ENCODE results near the gene GRIK1. TPM values are rescaled to one million over a fixed set of nuclear protein-coding genes. Genes with fewer than 3 reads are reported as not detected.

The GRIK1 gene
- total RNA-seq, 1 donor, result not detected

DNA sequence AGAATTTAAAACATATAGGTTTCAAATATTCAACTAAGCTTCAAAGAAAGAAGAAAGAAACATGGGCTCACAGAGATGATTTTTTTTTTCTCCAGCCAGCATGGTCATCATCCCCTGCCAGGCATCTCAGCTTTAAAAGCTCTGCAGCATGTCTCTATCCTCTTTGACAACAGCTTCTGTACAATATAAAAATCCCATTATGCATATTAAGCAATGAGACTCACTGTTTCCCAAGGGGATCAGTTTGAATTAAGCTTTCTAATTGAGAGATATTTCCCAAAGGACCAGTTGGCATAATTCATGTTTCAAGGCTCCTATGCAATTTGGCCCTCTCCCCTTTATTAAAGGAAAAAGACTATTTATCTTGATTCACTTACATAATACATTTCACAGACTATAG lies 220.3 kb downstream of the GRIK1 start:
- no peak overlapping the region for H2AFZ ChIP-seq (ENCODE audit: low read length)
- H3K4me2 ChIP-seq (ENCODE audit: insufficient read depth, low read length), result no peak overlapping the region
- H3K4me1 ChIP-seq (ENCODE audit: insufficient read depth, low read length), result no peaks in the 10 kb centered on the region
- DNase-seq (ENCODE audit: insufficient read length, low spot score, missing footprints), result no peak
- no peaks in the 10 kb centered on the region for H4K20me1 ChIP-seq (ENCODE audit: insufficient read depth, low read length)
- peaks cover 6% of the 10 kb centered on the region for H3K27me3 ChIP-seq (ENCODE audit: insufficient read depth, low read length)
- no peak overlapping the region for H3K4me3 ChIP-seq (ENCODE audit: insufficient read depth, low read length)
- no peaks in the 10 kb centered on the region for H3K9me3 ChIP-seq (ENCODE audit: low read depth, low read length)
- H3K27ac ChIP-seq (ENCODE audit: low read depth, low read length), result no peak overlapping the region
- TF ChIP-seq, protein P1, sequence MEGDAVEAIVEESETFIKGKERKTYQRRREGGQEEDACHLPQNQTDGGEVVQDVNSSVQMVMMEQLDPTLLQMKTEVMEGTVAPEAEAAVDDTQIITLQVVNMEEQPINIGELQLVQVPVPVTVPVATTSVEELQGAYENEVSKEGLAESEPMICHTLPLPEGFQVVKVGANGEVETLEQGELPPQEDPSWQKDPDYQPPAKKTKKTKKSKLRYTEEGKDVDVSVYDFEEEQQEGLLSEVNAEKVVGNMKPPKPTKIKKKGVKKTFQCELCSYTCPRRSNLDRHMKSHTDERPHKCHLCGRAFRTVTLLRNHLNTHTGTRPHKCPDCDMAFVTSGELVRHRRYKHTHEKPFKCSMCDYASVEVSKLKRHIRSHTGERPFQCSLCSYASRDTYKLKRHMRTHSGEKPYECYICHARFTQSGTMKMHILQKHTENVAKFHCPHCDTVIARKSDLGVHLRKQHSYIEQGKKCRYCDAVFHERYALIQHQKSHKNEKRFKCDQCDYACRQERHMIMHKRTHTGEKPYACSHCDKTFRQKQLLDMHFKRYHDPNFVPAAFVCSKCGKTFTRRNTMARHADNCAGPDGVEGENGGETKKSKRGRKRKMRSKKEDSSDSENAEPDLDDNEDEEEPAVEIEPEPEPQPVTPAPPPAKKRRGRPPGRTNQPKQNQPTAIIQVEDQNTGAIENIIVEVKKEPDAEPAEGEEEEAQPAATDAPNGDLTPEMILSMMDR (IDR thresholded peaks at IDR 0.05; ENCODE audit: extremely low read depth, low read depth, low read length), result no peak
- no peaks in the 10 kb centered on the region for H3K36me3 ChIP-seq (ENCODE audit: insufficient read depth, low read length)
- no peaks in the 10 kb centered on the region for H3K79me2 ChIP-seq (ENCODE audit: insufficient read depth, low read length)

DNA sequence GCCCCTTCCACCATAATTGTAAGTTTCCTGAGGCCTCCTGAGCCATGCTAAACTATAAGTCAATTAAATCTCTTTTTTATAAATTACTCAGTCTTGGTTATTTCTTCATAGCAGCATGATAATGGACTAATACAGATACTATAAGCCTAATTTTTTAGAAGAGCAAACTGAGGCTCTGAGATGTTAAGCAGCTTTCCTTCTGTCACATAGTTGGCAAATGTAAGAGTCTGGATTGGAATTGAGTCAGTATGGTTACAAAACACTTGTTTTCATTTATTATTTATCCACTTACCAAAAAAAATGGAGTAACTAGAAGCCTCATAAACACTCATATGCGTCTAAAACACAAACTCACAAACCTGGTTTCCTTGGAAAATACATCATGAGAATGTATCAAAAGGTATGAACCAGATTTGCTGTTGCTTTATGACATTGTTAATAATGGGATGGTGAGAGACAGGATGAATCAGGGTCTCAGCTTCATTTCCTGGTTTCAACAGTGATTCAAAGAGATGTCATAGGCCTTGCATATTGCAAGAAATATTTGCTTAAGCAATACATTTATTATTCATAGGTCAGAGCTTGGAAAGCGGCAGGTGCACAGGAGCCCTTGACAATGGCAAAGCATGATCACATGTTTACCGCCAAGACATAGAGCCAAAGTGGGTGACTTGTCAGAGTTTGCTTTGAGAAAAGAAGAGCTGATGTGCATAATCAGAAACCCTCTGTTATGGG lies 221.5 kb downstream of the GRIK1 start:
- no peaks in the 10 kb centered on the region for H3K9me3 ChIP-seq (ENCODE audit: low read depth, low read length)
- peaks cover 6% of the 10 kb centered on the region for H3K27me3 ChIP-seq (ENCODE audit: insufficient read depth, low read length)
- H4K20me1 ChIP-seq (ENCODE audit: insufficient read depth, low read length), result no peaks in the 10 kb centered on the region
- H3K4me3 ChIP-seq (ENCODE audit: insufficient read depth, low read length), result no peak overlapping the region
- no peak for DNase-seq (ENCODE audit: insufficient read length, low spot score, missing footprints)
- no peaks in the 10 kb centered on the region for H3K79me2 ChIP-seq (ENCODE audit: insufficient read depth, low read length)
- no peaks in the 10 kb centered on the region for H3K36me3 ChIP-seq (ENCODE audit: insufficient read depth, low read length)
- no peaks in the 10 kb centered on the region for H3K4me1 ChIP-seq (ENCODE audit: insufficient read depth, low read length)
- no peak overlapping the region for H3K27ac ChIP-seq (ENCODE audit: low read depth, low read length)
- no peak overlapping the region for H2AFZ ChIP-seq (ENCODE audit: low read length)
- no peak overlapping the region for H3K4me2 ChIP-seq (ENCODE audit: insufficient read depth, low read length)
- TF ChIP-seq, protein P1 (IDR thresholded peaks at IDR 0.05; ENCODE audit: extremely low read depth, low read depth, low read length), result no peak

DNA sequence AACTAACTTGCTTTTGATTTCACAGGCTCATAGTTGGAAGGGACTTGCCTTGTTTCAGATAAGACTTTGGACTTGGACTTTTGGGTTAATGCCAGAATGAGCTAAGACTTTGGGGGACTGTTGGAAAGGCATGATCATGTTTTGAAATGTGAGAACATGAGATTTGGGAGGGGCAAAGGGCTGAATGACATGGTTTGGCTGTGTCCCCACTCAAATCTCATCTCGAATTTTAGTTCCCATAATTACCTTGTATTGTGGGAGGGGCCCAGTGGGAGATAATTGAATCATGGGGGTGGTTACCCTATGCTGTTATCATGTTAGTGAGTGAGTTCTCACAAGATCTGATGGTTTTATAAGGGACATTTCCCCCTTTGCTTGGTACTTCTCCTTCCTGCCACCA lies 222.1 kb downstream of the GRIK1 start:
- H3K27ac ChIP-seq (ENCODE audit: low read depth, low read length), result no peak overlapping the region
- H3K36me3 ChIP-seq (ENCODE audit: insufficient read depth, low read length), result no peaks in the 10 kb centered on the region
- no peaks in the 10 kb centered on the region for H3K9me3 ChIP-seq (ENCODE audit: low read depth, low read length)
- no peaks in the 10 kb centered on the region for H4K20me1 ChIP-seq (ENCODE audit: insufficient read depth, low read length)
- H3K79me2 ChIP-seq (ENCODE audit: insufficient read depth, low read length), result no peaks in the 10 kb centered on the region
- no peak overlapping the region for H3K4me2 ChIP-seq (ENCODE audit: insufficient read depth, low read length)
- H3K4me1 ChIP-seq (ENCODE audit: insufficient read depth, low read length), result no peaks in the 10 kb centered on the region
- DNase-seq (ENCODE audit: insufficient read length, low spot score, missing footprints), result no peak
- TF ChIP-seq, protein P1 (IDR thresholded peaks at IDR 0.05; ENCODE audit: extremely low read depth, low read depth, low read length), result no peak
- no peak overlapping the region for H3K4me3 ChIP-seq (ENCODE audit: insufficient read depth, low read length)
- H3K27me3 ChIP-seq (ENCODE audit: insufficient read depth, low read length), result peaks cover 6% of the 10 kb centered on the region
- no peak overlapping the region for H2AFZ ChIP-seq (ENCODE audit: low read length)

DNA sequence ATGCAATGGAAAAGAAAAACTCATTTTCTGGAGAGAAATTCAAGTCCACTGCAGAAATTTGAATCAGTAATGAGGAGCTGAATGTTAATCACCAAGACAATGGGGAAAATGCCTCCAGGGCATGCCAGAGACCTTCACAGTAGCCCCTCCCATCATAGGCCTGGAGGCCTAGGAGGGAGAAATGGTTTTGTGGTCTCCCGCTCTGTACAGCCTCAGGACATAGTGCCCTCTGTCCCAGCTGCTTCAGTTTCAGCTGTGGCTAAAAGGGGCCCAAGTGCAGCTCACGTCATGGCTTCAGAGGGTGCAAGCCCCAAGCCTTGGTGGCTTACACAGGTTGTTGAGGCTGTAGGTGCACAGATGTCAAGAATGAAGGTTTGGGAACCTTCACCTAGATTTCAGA lies 223.0 kb downstream of the GRIK1 start:
- TF ChIP-seq, protein P1 (IDR thresholded peaks at IDR 0.05; ENCODE audit: extremely low read depth, low read depth, low read length), result no peak
- H2AFZ ChIP-seq (ENCODE audit: low read length), result no peak overlapping the region
- no peaks in the 10 kb centered on the region for H3K36me3 ChIP-seq (ENCODE audit: insufficient read depth, low read length)
- H4K20me1 ChIP-seq (ENCODE audit: insufficient read depth, low read length), result no peaks in the 10 kb centered on the region
- H3K4me2 ChIP-seq (ENCODE audit: insufficient read depth, low read length), result no peak overlapping the region
- peaks cover 6% of the 10 kb centered on the region for H3K27me3 ChIP-seq (ENCODE audit: insufficient read depth, low read length)
- no peaks in the 10 kb centered on the region for H3K9me3 ChIP-seq (ENCODE audit: low read depth, low read length)
- no peak for DNase-seq (ENCODE audit: insufficient read length, low spot score, missing footprints)
- H3K27ac ChIP-seq (ENCODE audit: low read depth, low read length), result no peak overlapping the region
- H3K4me1 ChIP-seq (ENCODE audit: insufficient read depth, low read length), result no peaks in the 10 kb centered on the region
- no peak overlapping the region for H3K4me3 ChIP-seq (ENCODE audit: insufficient read depth, low read length)
- H3K79me2 ChIP-seq (ENCODE audit: insufficient read depth, low read length), result no peaks in the 10 kb centered on the region
